Islet precursor cell (in vitro differentiated cells): ENCODE data around the gene NDC1.

Source experiments
- DNase-seq: peaks from one replicate; pipeline ENCODE4 v3.0.0-alpha.2; 2018

The NDC1 gene

GRCh38 chr1:53729456-53730223, 108.5 kb downstream of the NDC1 start:
- no peak for DNase-seq

GRCh38 chr1:53728702-53729455, 109.2 kb downstream of the NDC1 start:
- no peak for DNase-seq

DNA sequence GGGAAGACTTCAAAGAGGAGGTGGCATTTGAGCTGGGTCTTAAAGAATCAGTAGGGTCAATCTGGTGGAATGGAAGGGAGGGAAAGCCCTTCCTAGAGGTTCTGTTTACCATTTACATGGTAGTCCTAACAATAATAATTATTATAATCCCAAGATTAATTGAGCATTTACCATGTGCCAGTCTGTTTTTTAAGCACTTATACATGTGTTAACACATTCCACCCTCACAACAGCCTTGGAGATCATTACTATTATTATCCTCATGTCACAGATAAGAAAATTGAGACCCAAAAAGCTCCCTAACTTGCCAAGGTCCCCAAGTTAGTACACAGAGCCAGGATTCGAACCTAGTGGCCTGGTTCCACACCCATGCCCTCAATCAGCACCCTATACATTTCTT, 109.9 kb downstream of the NDC1 start:
- DNase-seq = no peak

DNA sequence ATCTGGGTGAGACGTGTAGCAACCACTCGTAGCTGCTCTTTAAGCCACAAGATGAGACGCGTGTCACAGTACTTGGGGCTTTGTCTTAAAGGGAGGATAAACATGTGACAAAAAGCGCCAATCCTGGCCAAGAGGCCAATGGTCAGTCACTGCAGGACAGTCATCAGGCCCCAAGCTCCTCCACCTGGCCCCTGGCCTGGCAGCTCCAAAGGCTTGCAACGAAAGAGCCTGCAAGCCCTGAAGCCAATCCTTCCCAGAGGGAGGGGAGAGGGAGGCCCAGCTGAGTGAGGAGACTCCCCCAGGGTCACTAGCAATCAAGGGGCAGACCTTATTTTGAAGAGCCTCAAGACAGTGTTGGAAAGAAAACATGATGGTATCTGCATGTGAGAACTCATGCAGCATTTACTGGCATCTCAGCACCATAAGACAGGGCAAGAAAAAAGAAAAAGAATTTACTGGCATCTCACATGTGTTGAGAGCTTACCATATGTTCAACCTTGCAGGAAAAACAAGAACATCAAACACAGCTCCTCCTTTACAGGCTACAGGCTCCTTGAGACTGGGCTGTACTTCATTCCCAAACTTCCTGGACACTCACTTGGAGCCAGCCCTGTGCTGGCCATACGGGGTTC, 110.5 kb downstream of the NDC1 start:
- no peak for DNase-seq

GRCh38 chr1:53726009-53726600, 112.0 kb downstream of the NDC1 start:
- no peak for DNase-seq

DNA sequence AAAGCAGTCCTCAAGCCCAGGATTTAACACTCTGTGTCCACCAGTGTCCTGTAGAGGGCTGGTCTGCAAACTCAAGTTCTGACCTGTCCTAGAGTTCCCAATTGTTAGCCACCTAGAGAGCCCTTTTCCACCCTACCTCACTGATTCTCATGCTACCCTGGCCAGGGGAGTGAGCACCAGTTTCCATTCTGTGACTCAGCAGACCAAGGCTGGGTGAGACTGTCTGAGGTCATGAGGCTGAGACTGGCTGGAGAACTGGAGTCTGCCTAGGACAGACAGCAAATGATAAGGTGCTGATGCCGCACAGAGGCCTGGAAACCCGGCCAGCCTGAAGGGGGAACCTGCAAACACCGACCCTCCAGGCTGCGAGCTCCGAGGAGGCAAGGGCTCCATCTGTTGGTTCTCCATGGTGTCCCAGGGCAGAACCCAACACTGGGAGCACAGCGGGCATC, 112.8 kb downstream of the NDC1 start:
- peak; percentile 91 for DNase-seq

DNA sequence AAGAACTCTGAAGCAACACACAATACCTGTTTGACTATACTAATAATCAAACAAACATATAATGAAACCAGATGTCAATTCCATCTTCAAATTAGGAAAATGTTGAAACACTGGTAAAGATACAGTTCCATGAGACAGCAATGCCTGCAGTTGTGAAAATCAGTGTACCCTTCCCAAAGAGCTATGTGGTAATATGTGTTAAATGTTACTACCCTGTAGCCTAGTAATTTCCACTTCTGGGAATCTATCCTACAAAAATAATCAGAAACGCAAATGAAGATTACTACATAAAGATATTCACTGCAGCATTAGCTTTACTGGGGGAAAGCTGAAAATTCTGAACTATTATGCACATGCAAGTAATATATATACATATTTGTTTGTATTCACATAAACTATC, 116.1 kb downstream of the NDC1 start:
- DNase-seq = no peak

GRCh38 chr1:53721088-53721487, 117.0 kb downstream of the NDC1 start:
- no peak for DNase-seq

DNA sequence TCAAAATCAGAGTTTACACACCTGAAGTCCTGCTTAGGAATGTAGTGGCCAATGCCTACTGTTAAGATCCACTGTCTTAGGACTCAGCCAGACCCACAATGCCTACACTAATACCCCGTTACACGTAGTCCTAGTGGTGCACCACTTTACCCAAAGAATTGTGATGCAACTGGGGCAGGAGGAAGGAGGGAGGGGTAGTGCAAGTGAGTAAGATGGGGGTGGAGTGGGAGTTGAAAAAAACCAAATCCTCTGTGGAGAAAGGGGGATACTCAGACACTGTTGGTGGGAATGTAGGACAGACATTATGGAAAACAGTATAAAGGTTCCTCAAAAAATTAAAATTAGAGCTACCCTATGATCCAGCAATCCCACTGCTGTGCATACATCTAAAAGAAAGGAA, 118.6 kb downstream of the NDC1 start:
- DNase-seq = no peak

DNA sequence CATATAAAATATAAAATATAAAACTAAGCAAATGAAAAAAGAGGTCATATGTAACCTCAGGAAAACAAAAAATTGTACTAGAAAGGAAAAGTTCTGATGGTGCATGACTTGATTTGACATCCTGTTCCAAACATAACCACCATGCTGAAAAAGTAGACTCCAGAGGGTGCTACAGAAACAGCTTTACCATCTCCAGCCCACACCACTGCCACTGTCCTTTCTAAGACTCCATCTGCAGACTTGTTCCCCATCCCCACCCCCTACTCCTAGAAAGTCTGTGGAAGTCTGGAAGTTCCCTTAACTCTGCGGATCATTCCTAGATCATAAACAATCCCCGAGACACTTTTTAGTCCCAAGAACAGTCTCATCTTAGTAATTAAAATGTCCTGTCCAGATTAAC, 119.7 kb downstream of the NDC1 start:
- no peak for DNase-seq

DNA sequence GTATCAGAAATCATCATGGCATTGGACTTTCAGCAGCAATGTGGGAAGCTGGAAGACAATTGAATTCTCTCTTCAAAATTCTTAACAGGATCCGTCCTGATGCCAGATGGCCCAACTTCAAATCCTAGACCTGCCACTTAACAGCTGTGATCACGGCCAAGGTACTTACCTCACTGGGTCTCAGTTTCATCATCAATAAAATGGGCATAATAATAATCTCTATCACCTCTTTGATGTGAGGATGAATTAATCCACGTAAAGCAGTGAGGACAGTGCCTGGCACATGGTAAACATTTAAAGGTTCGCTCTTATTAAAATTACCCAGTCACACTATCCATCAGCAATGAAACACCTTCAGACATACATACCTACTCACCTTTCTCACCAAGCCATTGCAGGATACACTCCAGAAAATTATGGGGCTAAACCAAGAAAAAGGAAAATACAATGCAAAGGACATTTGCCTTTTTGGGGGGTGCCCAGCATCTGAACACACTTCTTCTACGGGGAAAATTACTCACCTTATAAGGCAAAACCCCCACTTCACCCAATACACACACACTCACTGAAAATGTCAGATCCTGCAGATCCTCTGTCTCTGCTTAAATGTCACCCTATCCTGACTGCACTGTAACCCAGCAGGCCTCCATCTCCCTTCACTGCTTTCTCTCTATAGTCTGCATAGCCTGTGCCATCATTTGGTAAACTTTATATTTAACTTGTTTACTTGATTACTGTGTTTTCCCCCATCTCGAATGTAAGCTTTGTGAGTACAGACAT, 120.9 kb downstream of the NDC1 start:
- no peak for DNase-seq

DNA sequence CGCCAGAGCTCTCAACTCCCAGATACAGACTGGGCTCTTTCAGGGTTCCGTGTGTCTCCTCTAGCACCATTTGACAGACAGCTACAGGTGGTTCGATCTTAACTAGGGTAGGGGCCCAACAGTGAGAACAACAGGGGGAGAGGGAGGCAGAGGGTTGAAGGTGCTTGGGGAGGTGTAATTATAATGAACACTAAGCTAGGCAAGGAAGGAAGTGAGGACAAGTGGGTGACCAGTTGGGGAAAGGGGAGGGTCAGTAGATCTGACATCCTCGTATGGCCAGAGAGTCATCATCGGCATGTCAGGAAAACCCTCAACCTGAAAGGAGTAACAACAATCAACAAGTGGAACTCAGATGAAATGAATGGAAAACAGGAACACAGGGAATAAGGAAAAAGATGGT, 121.9 kb downstream of the NDC1 start:
- no peak for DNase-seq

DNA sequence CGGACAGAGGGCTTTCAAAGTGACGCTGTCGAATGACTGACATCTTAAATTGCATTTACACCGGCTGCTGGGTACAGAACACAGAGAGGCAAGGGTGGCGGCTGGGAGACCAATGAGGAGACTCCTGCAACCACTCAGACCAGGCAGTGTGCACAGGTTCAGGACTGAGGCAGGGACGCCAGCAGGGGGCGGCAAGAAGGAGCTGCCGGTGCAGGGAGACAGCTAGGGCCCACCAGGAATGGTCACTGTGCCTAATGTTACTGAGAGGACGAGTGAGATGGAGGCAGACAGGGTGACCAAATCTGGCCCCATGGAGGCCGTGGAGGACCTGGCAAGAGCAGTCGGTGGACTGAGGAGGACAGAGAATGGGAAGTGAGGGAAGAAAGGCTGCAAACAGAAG, 122.6 kb downstream of the NDC1 start:
- DNase-seq = peak; percentile 88
